A204.1 (cell line): ENCODE results near the gene PCDHB1.

Source experiments
- FAIRE-seq: peaks from 2 replicates; lab custom pipeline; 2012; peaks lifted over from hg19 to GRCh38; lab: Jason Lieb, UNC

The PCDHB1 gene

GRCh38 chr5:141050622-141051520, at the start of gene PCDHB1:
Gene PCDHB1 (plus strand): TSS chr5:141051374. CDS start chr5:141051471, 97 bp downstream.
- no peak for FAIRE-seq

- no peak for FAIRE-seq
Observed at GRCh38 chr5:141001446-141001843, 49.7 kb upstream of the PCDHB1 start.

- FAIRE-seq, result no peak
Observed at GRCh38 chr5:141001844-141002604, 49.1 kb upstream of the PCDHB1 start.

- no peak for FAIRE-seq
Observed at GRCh38 chr5:141002605-141002965, 48.6 kb upstream of the PCDHB1 start.

- no peak for FAIRE-seq
Observed at GRCh38 chr5:141003031-141003430, 48.1 kb upstream of the PCDHB1 start.

- no peak for FAIRE-seq
Observed at GRCh38 chr5:141003791-141004611, 47.2 kb upstream of the PCDHB1 start.

- no peak for FAIRE-seq
Observed at GRCh38 chr5:141007791-141008190, 43.4 kb upstream of the PCDHB1 start.

GRCh38 chr5:141010047-141010793, 41.0 kb upstream of the PCDHB1 start:
- FAIRE-seq, result no peak

GRCh38 chr5:141017943-141018342, 33.2 kb upstream of the PCDHB1 start:
- no peak for FAIRE-seq

- FAIRE-seq, result no peak
Observed at GRCh38 chr5:141022384-141022783, 28.8 kb upstream of the PCDHB1 start.

- no peak for FAIRE-seq
Observed at GRCh38 chr5:141031006-141031405, 20.2 kb upstream of the PCDHB1 start.

GRCh38 chr5:141032626-141033025, 18.5 kb upstream of the PCDHB1 start:
- no peak for FAIRE-seq

- FAIRE-seq, result no peak
Observed at GRCh38 chr5:141039061-141039460, 12.1 kb upstream of the PCDHB1 start.

- no peak for FAIRE-seq
Observed at GRCh38 chr5:141039517-141039916, 11.7 kb upstream of the PCDHB1 start.

- FAIRE-seq, result peak; percentile 85
Observed at GRCh38 chr5:141040093-141040770, 10.9 kb upstream of the PCDHB1 start.

- FAIRE-seq, result peak; percentile 100
Observed at GRCh38 chr5:141040771-141041426, 10.3 kb upstream of the PCDHB1 start.

- no peak for FAIRE-seq
Observed at GRCh38 chr5:141041427-141041785, 9.8 kb upstream of the PCDHB1 start.

- FAIRE-seq, result no peak
Observed at GRCh38 chr5:141042555-141042954, 8.6 kb upstream of the PCDHB1 start.

- FAIRE-seq, result no peak
Observed at GRCh38 chr5:141051521-141051866, 320 bp downstream of the PCDHB1 start.

GRCh38 chr5:141077826-141078225, 26.7 kb downstream of the PCDHB1 start:
- FAIRE-seq, result no peak

GRCh38 chr5:141082228-141082627, 31.1 kb downstream of the PCDHB1 start:
- FAIRE-seq, result no peak
